Muscle layer of colon (tissue), 2 donors: ENCODE data around the gene RAVER2.

Source experiments
- H3K27ac ChIP-seq: one replicate; pipeline ENCODE4 v1.7.0; 2013; ENCODE audit warnings: low read depth, mild to moderate bottlenecking, low read length, moderate library complexity
- H3K27me3 ChIP-seq, 2 donors: one replicate each; pipeline ENCODE4 v1.7.0; 2013; ENCODE audit warnings: low read length in 2 of 2, mild to moderate bottlenecking in 2 of 2; ENCODE audit not compliant: insufficient read depth in 2 of 2, control insufficient read depth in 1 of 2
- H3K36me3 ChIP-seq: one replicate; pipeline ENCODE4 v1.7.0; 2013; ENCODE audit warnings: mild to moderate bottlenecking, low read length; ENCODE audit not compliant: insufficient read depth
- H3K4me1 ChIP-seq: one replicate; pipeline ENCODE4 v1.7.0; 2013; ENCODE audit warnings: mild to moderate bottlenecking, low read length; ENCODE audit not compliant: insufficient read depth
- H3K4me3 ChIP-seq, 2 donors: one replicate each; pipeline ENCODE4 v1.7.0; 2013; ENCODE audit warnings: low read length in 2 of 2, low read depth in 1 of 2, mild to moderate bottlenecking in 1 of 2, moderate library complexity in 1 of 2
- H3K9ac ChIP-seq: one replicate; pipeline ENCODE4 v1.7.0; 2013; ENCODE audit warnings: low read length
- H3K9me3 ChIP-seq: one replicate; pipeline ENCODE4 v1.7.0; 2013; ENCODE audit warnings: mild to moderate bottlenecking, low read length
- donor health status: abdominal sarcoma.
- donor health status: Adenocarcinoma of cecum.

The RAVER2 gene

DNA sequence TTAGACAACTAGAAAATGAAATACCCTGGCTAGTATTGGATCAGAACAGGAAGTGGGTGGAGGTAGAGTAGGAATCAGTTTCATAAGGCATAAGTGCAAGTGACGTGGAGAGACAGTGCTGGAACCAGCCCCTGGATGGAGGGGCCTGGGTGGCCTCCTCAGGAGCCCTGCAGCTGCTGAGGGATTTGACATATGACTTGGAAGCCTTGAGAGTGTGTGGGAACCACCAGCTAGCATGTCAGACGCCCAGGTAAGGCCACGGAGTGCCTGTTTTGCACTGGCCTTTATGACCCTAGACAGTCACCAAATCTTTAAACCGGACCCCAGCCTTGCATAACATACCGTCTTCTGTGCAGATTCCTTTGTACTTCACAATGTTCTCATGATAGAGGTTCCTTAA is 94.4 kb downstream of the RAVER2 start:
- no peak overlapping the region for H3K4me3 ChIP-seq
- no peak overlapping the region for H3K27ac ChIP-seq
- H3K4me1 ChIP-seq: no peaks in the 10 kb centered on the region
- H3K9me3 ChIP-seq: no peaks in the 10 kb centered on the region
- H3K9ac ChIP-seq: no peak overlapping the region
- no peaks in the 10 kb centered on the region for H3K27me3 ChIP-seq
- H3K36me3 ChIP-seq: peaks cover 81% of the 10 kb centered on the region

GRCh38 chr1:64839732-64840405 is 95.0 kb downstream of the RAVER2 start:
- H3K27me3 ChIP-seq: no peaks in the 10 kb centered on the region
- H3K4me1 ChIP-seq: no peaks in the 10 kb centered on the region
- no peak overlapping the region for H3K27ac ChIP-seq
- H3K9ac ChIP-seq: no peak overlapping the region
- no peak overlapping the region for H3K4me3 ChIP-seq
- H3K36me3 ChIP-seq: peaks cover 80% of the 10 kb centered on the region
- H3K9me3 ChIP-seq: no peaks in the 10 kb centered on the region

DNA sequence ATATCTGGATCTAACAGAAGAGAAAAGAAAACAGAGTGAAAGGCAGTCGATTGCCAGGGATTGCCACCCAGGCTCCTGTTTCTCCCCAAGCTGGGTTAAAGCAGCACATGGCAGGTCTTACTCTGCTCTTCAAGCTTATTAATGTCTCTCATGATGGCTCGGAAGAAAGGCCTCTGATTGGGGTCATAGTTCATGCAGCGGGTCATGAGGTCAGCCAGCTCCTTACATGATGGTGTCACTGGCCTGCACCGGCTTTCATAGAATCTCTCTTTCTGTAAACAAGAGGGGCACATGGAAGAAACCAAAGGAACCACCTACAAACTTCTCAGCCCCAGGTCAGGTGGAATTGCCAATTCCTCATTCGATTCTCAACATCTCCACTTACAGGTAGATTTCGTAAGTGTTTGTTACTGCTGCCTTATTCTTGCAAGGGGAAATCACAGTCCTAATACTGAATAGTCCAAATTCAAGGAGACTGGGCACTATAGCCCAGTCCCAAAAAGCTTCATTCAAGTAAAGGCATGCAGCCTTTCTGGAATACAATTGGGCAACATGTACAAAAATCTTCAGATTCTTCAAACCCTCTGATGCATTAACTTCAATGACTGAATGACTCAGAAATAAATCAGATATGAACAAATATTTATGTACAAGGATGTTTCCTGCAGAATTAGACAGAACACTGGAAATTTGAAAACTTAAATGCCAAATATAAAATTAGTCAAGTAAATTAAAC is 96.6 kb downstream of the RAVER2 start:
- Histone ChIP-seq H3K27ac (no peak overlapping the region), H3K4me1 (no peaks in the 10 kb centered on the region), H3K9me3 (no peaks in the 10 kb centered on the region), H3K27me3 (no peaks in the 10 kb centered on the region), H3K36me3 (peaks cover 82% of the 10 kb centered on the region), H3K4me3 (no peak overlapping the region), H3K9ac (no peak overlapping the region)

GRCh38 chr1:64842224-64842623 is 97.3 kb downstream of the RAVER2 start:
- no peak overlapping the region for H3K9ac ChIP-seq
- no peak overlapping the region for H3K4me3 ChIP-seq
- peaks cover 81% of the 10 kb centered on the region for H3K36me3 ChIP-seq
- no peaks in the 10 kb centered on the region for H3K4me1 ChIP-seq
- H3K27me3 ChIP-seq: no peaks in the 10 kb centered on the region
- no peak overlapping the region for H3K27ac ChIP-seq
- no peaks in the 10 kb centered on the region for H3K9me3 ChIP-seq

DNA sequence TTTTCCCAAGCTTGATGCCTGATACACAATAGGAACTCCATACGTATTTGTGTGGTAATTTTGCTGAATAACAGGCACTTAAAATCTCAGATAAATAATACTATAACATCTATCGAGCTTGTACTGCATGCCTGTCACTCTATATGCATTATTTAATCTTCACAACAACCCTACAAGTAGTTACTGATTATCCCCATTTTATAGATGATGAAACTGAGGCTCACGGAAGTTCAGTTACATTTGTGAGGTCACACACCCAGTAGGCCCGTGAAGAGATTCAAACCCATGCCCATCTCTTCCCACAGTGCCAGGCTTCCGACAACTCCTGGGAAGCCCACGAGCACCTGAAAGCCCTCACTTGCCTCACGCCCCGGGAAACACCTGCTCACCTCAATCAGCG is 98.8 kb downstream of the RAVER2 start:
- H3K27me3 ChIP-seq: no peaks in the 10 kb centered on the region
- H3K4me1 ChIP-seq: no peaks in the 10 kb centered on the region
- H3K9ac ChIP-seq: no peak overlapping the region
- peaks cover 78% of the 10 kb centered on the region for H3K36me3 ChIP-seq
- H3K27ac ChIP-seq: no peak overlapping the region
- H3K4me3 ChIP-seq: no peak overlapping the region
- no peaks in the 10 kb centered on the region for H3K9me3 ChIP-seq

GRCh38 chr1:64844175-64844574 is 99.3 kb downstream of the RAVER2 start:
- Histone ChIP-seq H3K4me1 (no peaks in the 10 kb centered on the region), H3K4me3 (no peak overlapping the region), H3K36me3 (peaks cover 79% of the 10 kb centered on the region), H3K9me3 (no peaks in the 10 kb centered on the region), H3K27ac (no peak overlapping the region), H3K27me3 (no peaks in the 10 kb centered on the region), H3K9ac (no peak overlapping the region)

- Histone ChIP-seq H3K4me1 (no peaks in the 10 kb centered on the region), H3K36me3 (peaks cover 78% of the 10 kb centered on the region), H3K9me3 (no peaks in the 10 kb centered on the region), H3K27me3 (no peaks in the 10 kb centered on the region), H3K27ac (no peak overlapping the region), H3K4me3 (no peak overlapping the region), H3K9ac (no peak overlapping the region)
Measured at GRCh38 chr1:64844609-64845008, 99.7 kb downstream of the RAVER2 start.

DNA sequence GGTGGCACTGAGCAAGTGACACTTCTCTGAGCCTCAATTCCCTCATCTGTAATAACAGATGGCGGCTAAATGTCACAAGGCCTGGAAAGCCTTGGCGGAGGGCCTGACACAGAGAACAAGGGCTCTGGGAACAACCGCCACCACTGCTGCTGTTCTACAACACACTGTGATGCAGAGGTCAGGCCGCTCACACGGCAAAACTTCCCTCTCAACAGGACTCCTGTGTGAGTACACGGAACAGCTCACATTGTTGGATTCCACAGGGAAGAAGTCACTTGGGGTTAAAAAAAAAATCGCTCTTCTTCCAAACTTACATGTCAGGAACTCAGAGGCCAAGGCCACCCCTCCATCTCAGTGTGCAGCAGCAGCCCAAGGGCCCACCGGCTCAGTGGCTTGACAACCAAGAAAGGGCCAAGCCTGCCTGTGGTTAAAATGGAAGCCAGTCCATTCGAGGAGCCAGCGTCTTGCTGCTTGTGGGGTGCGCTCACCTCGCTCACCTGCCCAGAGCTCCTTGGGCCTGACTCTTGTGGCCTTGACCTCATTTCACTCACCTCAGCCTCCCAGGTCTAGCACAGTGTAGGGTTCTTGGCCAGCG is 101.1 kb downstream of the RAVER2 start:
- H3K9me3 ChIP-seq: no peaks in the 10 kb centered on the region
- H3K36me3 ChIP-seq: peaks cover 76% of the 10 kb centered on the region
- no peaks in the 10 kb centered on the region for H3K4me1 ChIP-seq
- no peak overlapping the region for H3K4me3 ChIP-seq
- no peaks in the 10 kb centered on the region for H3K27me3 ChIP-seq
- H3K9ac ChIP-seq: no peak overlapping the region
- H3K27ac ChIP-seq: no peak overlapping the region

DNA sequence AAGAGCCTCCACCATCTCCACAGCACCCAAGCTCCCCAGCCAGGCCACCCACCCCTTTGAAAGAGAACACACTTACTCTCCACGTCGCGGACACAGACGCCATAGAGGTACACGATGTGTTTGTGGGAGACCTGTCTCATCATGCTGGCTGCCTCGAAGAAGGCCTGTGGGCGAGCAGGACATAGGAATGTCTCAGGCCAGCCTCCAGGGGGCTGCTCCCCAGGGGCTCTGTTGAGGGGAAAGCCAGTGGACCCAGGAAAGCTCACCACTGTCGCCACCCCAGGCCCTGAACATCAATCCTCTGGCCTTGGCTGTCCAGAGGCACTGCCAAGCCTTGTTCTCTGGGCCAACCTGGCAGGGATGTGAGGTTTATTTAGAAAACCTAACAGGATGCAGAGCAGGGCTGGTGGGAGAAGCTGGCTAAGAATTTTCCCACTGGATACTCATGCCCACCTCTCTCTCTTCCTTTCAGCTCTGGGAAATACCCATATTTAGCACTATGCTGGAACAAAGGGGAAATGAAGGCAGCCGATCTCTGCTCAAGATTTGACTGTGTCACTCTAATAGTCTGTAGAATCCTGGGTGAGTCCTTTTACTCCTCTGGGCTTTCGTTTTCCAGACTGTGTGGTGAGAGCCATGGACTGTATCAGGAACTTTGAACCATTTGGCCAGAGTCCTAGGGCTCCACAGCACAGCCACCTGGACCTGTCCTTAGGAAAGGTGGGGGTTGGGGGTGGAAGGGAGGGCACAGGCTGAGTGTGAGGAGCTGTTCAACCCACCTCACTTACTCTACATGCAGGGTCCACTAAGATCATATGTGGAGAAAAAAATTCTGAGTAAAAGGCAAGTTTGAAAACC is 101.9 kb downstream of the RAVER2 start:
- H3K9me3 ChIP-seq: no peaks in the 10 kb centered on the region
- H3K4me1 ChIP-seq: no peaks in the 10 kb centered on the region
- peaks cover 72% of the 10 kb centered on the region for H3K36me3 ChIP-seq
- no peak overlapping the region for H3K27ac ChIP-seq
- H3K9ac ChIP-seq: no peak overlapping the region
- no peaks in the 10 kb centered on the region for H3K27me3 ChIP-seq
- no peak overlapping the region for H3K4me3 ChIP-seq

- Histone ChIP-seq H3K9me3 (no peaks in the 10 kb centered on the region), H3K27me3 (no peaks in the 10 kb centered on the region), H3K36me3 (peaks cover 79% of the 10 kb centered on the region), H3K4me3 (no peak overlapping the region), H3K9ac (no peak overlapping the region), H3K4me1 (no peaks in the 10 kb centered on the region), H3K27ac (no peak overlapping the region)
Measured at GRCh38 chr1:64847666-64848065, 102.8 kb downstream of the RAVER2 start.

DNA sequence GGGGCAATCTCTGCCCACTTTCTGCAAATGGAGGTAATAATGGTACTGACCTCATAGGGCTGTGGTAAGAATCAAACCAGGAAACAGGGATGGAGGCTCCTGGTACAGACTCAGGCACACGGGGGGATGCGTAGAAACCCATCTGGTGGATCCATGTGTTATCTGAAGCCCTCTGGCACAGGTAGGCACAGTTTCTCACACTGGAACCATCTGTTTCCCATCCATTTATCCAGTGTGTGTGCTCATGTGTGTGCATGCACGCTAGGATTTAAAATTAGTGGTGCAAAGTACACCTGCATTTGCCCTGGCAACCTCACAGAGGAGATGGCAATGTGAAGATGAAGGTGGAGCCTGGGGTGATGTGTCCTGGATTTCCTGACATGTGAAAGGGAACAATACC is 103.3 kb downstream of the RAVER2 start:
- H3K36me3 ChIP-seq: peaks cover 80% of the 10 kb centered on the region
- no peaks in the 10 kb centered on the region for H3K27me3 ChIP-seq
- H3K4me1 ChIP-seq: no peaks in the 10 kb centered on the region
- no peaks in the 10 kb centered on the region for H3K9me3 ChIP-seq
- H3K27ac ChIP-seq: no peak overlapping the region
- no peak overlapping the region for H3K4me3 ChIP-seq
- H3K9ac ChIP-seq: no peak overlapping the region
